Motor neuron (in vitro differentiated cells): ENCODE results near the gene JAK1. TPM values are rescaled to one million over a fixed set of nuclear protein-coding genes. Genes with fewer than 3 reads are reported as not detected.
A peak's percentile ranks its signal among the peaks of the same experiment; 100 is the strongest.

Source experiments
- ATAC-seq, 8 experiments: fragments of 200-7000 bp; cut with Tn5 transposase; replicated peaks in 6 of 8; 2 replicates each; pipeline ENCODE4 v1.8.0; 2021; ENCODE audit warnings: mild to moderate bottlenecking in 8 of 8, moderate library complexity in 8 of 8
- H3K27ac ChIP-seq, 2 donors: fragments of 250-450 bp; sonication (Bioruptor Pico); 2 replicates each; pipeline ENCODE4 v1.9.0; 2021; ENCODE audit warnings: antibody characterized with exemption in 2 of 2, mild to moderate bottlenecking in 2 of 2, moderate library complexity in 1 of 2
- H3K4me1 ChIP-seq, 2 donors: fragments of 250-450 bp; sonication (Bioruptor Pico); replicated peaks in 1 of 2; 2 replicates each; pipeline ENCODE4 v1.6.1; 2021; ENCODE audit warnings: antibody characterized with exemption in 2 of 2, mild to moderate bottlenecking in 2 of 2, moderate library complexity in 1 of 2
- H3K4me3 ChIP-seq, 5 donors: fragments of 250-450 bp; sonication (Bioruptor Pico); 2 replicates each; pipeline ENCODE4 v1.9.0; 2021; ENCODE audit warnings: antibody characterized with exemption in 5 of 5, mild to moderate bottlenecking in 5 of 5, moderate library complexity in 4 of 5
- WGBS, 10 experiments: fragments of 450-650 bp; shearing (Covaris generic); methylation state at CpG; one replicate each; pipeline ENCODE4 v1.0.0; 2022; 5-methylcytosine and 5-hydroxymethylcytosine counted together
- in situ Hi-C, 9 experiments: fragments of 400-800 bp; cut with MboI; loops; one replicate each; pipeline ENCODE4 v1.15.0; 2021; ENCODE audit warnings: low sequenced_read_pairs in 9 of 9, low pct_unique_long_range_greater_than_20kb in 2 of 9; ENCODE audit not compliant: unreplicated experiment in 9 of 9
- total RNA-seq, 8 experiments: library from RNA; unstranded; fragments of 300-600 nt; gene quantifications; 2 replicates each; pipeline versions ENCODE4 v1.2.3 to v1.2.4, GENCODE V29; 2022

JAK1 gene
- total RNA-seq, 8 experiments from 2014 or later: 44.8 to 149 (median 73.3) TPM

- no peak for ATAC-seq
- in situ Hi-C loops: loop anchor here in 4 of 9 experiments (25.0 kb wide), 1 partner anchor 578 kb away; no protein-coding TSS in a partner anchor
- Histone ChIP-seq H3K4me1 (no peaks in the 10 kb centered on the region), H3K4me3 (no peak overlapping the region), H3K27ac (no peak overlapping the region)
- WGBS, 10 experiments: 76 to 100% (median 94%) methylated on average over 1 to 11 of the region's 15 CpGs; no CpG with 5 or more reads in 1 of the 10 experiments
These were observed 126.5 kb downstream of the JAK1 start for GRCh38 chr1:64839732-64840405.

- in situ Hi-C loops: loop anchor here in 4 of 9 experiments (25.0 kb wide), 1 partner anchor 577 kb away; no protein-coding TSS in a partner anchor
- H3K27ac ChIP-seq: no peak overlapping the region
- H3K4me1 ChIP-seq: no peaks in the 10 kb centered on the region
- WGBS, 10 experiments: 76 to 100% (median 94%) methylated on average over 1 to 5 of the region's 5 CpGs; no CpG with 5 or more reads in 1 of the 10 experiments
- H3K4me3 ChIP-seq: no peak overlapping the region
- ATAC-seq: no peak
These were observed 127.1 kb downstream of the JAK1 start for GRCh38 chr1:64839261-64839660.

- Histone ChIP-seq H3K27ac (no peak overlapping the region), H3K4me1 (no peaks in the 10 kb centered on the region), H3K4me3 (no peak overlapping the region)
- ATAC-seq: no peak
- in situ Hi-C loops: loop anchor here in 4 of 9 experiments (25.0 kb wide), 1 partner anchor 576 kb away; no protein-coding TSS in a partner anchor
- 44 to 100% (median 91%) methylated on average over 1 to 6 of the region's 7 CpGs; no CpG with 5 or more reads in 2 of the 10 experiments for WGBS, 10 experiments
These were observed 127.9 kb downstream of the JAK1 start for GRCh38 chr1:64838486-64838885.

- no peaks in the 10 kb centered on the region for H3K4me1 ChIP-seq
- H3K27ac ChIP-seq: no peak overlapping the region
- H3K4me3 ChIP-seq: no peak overlapping the region
- in situ Hi-C loops: loop anchor here in 4 of 9 experiments (25.0 kb wide), 1 partner anchor 575 kb away; no protein-coding TSS in a partner anchor
- no peak for ATAC-seq
- 76 to 100% (median 93%) methylated on average over 1 to 8 of the region's 8 CpGs; no CpG with 5 or more reads in 2 of the 10 experiments for WGBS, 10 experiments
These were observed 129.5 kb downstream of the JAK1 start for GRCh38 chr1:64836802-64837201.

- peak in 3 of 8 experiments; percentile 46 to 80 (median 77) for ATAC-seq
- Histone ChIP-seq H3K4me3 (no peak overlapping the region), H3K27ac (no peak overlapping the region), H3K4me1 (peaks cover 5 to 6% of the 10 kb centered on the region in 2 donors)
- in situ Hi-C loops: loop anchor here in 4 of 9 experiments (25.0 kb wide), 1 partner anchor 572 kb away; no protein-coding TSS in a partner anchor
These were observed 131.6 kb downstream of the JAK1 start for GRCh38 chr1:64834734-64835133.

GRCh38 chr1:64830030-64830651 lies 136.2 kb downstream of the JAK1 start:
- 0 to 80% (median 49%) methylated on average over 1 to 5 of the region's 5 CpGs; no CpG with 5 or more reads in 1 of the 10 experiments for WGBS, 10 experiments
- H3K4me3 ChIP-seq: no peak overlapping the region
- H3K27ac ChIP-seq: no peak overlapping the region
- peaks cover 5 to 6% of the 10 kb centered on the region in 2 donors for H3K4me1 ChIP-seq
- in situ Hi-C loops: loop anchor here in 4 of 9 experiments (25.0 kb wide), 1 partner anchor 568 kb away; no protein-coding TSS in a partner anchor
- peak in 7 of 8 experiments; percentile 36 to 70 (median 51) for ATAC-seq

- ATAC-seq: peak in 4 of 8 experiments; percentile 7 to 38 (median 12)
- WGBS, 10 experiments: 0 to 100% (median 79%) methylated on average over 1 to 8 of the region's 8 CpGs
These were observed 136.8 kb downstream of the JAK1 start for GRCh38 chr1:64829411-64830029.

GRCh38 chr1:64828829-64829228 lies 137.5 kb downstream of the JAK1 start:
- Histone ChIP-seq H3K4me1 (peaks cover 7 to 9% of the 10 kb centered on the region in 2 donors), H3K27ac (no peak overlapping the region), H3K4me3 (no peak overlapping the region)
- 78 to 100% (median 100%) methylated on average over 1 of the region's 1 CpG for WGBS, 10 experiments
- ATAC-seq: no peak
- in situ Hi-C loops: loop anchor here in 5 of 9 experiments (10.0 to 25.0 kb wide), 2 partner anchors 564 to 567 kb away; no protein-coding TSS in a partner anchor

More at GRCh38 chr1:64829411-64830029, 136.8 kb downstream of the JAK1 start:
- Histone ChIP-seq H3K4me1 (peaks cover 5 to 6% of the 10 kb centered on the region in 2 donors), H3K4me3 (no peak overlapping the region), H3K27ac (no peak overlapping the region)
- in situ Hi-C loops: loop anchor here in 5 of 9 experiments (10.0 to 25.0 kb wide), 2 partner anchors 565 to 567 kb away; no protein-coding TSS in a partner anchor

GRCh38 chr1:64826991-64827390 lies 139.4 kb downstream of the JAK1 start:
- in situ Hi-C loops: loop anchor here in 5 of 9 experiments (10.0 to 25.0 kb wide), 2 partner anchors 562 to 565 kb away; no protein-coding TSS in a partner anchor

GRCh38 chr1:64823691-64824476 lies 142.5 kb downstream of the JAK1 start:
- peak; percentile 67 to 96 (median 94) for ATAC-seq
- in situ Hi-C loops: loop anchor here in 2 of 9 experiments (10.0 to 25.0 kb wide), 2 partner anchors 559 to 562 kb away; no protein-coding TSS in a partner anchor
- Histone ChIP-seq H3K4me1 (peaks cover 4% of the 10 kb centered on the region in 2 donors), H3K27ac (peak overlapping the region in 1 of 2 donors; percentile 32), H3K4me3 (no peak overlapping the region)
- 5 to 70% (median 50%) methylated on average over 1 to 11 of the region's 11 CpGs; no CpG with 5 or more reads in 2 of the 10 experiments for WGBS, 10 experiments

More at GRCh38 chr1:64826991-64827390, 139.4 kb downstream of the JAK1 start:
- no peak for ATAC-seq
- WGBS, 10 experiments: 68 to 100% (median 95%) methylated on average over 1 to 5 of the region's 5 CpGs
- Histone ChIP-seq H3K4me1 (peaks cover 8 to 10% of the 10 kb centered on the region in 2 donors), H3K27ac (no peak overlapping the region), H3K4me3 (no peak overlapping the region)

GRCh38 chr1:64822621-64823020 lies 143.7 kb downstream of the JAK1 start:
- no peak overlapping the region for H3K4me3 ChIP-seq
- WGBS, 10 experiments: 0 to 100% (median 100%) methylated on average over 1 of the region's 1 CpG; no CpG with 5 or more reads in 3 of the 10 experiments
- no peak overlapping the region for H3K27ac ChIP-seq
- peak in 3 of 8 experiments; percentile 41 to 72 (median 69) for ATAC-seq
- in situ Hi-C loops: loop anchor here in 2 of 9 experiments (10.0 to 25.0 kb wide), 2 partner anchors 558 to 560 kb away; no protein-coding TSS in a partner anchor
- peaks cover 4% of the 10 kb centered on the region in 2 donors for H3K4me1 ChIP-seq
